ENCODE data around the gene TENT5A.

Gene TENT5A

DNA sequence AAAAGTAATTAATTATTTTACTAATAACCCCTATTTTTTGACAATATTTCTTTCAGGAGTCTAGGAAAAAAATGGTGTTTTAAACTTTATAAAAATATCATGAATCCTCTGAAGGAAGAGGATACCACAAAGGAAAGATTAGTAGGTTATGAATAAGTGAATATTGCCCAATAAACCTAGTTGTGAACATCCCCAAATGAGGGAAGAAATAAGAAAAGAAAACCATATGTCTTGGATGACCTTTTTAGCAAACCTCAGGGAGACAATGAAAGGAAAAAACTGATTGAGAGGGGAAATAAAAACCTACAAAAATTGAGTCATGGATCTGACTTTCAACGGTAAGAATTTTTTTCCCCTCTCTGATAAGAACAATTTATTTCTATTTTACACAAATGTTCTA, 34.4 kb downstream of the TENT5A start:
- no peak for DNase-seq (ENCODE audit: low read depth in 2 of 3, low spot score in 2 of 3)

DNA sequence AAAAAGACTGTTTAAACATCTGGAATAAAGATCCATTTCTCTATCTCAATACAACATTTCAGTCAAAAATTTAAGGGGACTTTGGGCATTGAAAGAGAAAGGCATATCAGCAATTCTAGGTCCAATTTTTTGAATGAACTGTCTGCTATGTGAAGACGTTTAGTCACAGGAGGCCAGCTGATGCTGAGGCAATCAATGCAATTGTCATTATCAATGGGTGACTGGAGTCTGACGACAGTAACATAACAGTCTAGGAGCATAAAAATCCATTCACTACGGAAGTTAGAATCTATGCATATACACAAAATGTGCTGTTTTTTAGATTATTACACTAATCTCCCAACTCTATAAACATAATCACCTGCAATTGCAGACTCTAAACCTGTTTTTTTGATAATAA, 37.8 kb downstream of the TENT5A start:
- DNase-seq (ENCODE audit: low read depth in 2 of 3, low spot score in 2 of 3) = no peak

DNA sequence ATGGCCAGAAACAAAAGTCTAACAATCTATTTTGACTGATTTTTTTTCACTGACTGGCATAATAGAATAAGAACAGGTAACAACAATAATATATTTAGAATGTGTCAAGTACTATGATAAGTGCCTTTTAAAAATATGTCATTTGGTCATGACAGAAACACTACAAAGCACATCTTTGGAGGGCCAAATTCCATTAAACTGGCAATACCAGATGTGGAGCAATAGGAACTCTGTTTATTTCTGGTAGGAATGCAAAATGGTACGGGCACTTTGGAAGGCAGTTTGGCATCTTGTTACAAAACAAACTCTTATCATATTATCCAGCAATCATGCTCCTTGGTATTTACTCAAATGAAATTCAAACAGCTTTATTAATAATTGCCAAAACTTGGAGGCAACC, 39.3 kb downstream of the TENT5A start:
- no peak for DNase-seq (ENCODE audit: low read depth in 2 of 3, low spot score in 2 of 3)

DNA sequence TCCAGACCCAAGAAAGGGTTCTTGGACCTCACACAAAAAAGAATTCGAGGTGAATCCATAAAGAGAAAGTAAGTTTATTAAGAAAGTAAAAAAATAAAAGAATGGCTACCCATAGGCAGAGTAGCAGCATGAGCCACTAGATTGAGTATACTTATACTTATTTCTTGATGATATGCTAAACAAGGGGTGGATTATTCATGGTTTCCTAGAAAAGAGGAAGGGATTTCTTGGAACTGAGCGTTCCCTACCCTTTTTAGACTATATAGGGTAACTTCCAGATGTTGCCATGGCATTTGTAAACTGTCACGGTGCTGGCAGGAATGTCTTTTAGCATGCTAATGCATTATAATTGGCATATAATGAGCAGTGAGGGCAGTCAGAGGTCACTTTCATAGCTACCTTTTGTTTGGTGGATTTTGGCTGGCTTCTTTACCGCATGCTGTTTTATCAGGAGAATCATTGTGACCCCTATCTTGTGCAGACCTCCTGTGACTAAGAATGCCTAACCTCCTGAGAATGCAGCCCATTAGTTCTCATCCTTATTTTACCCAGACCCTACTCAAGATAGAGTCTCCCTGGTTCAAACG, 44.3 kb downstream of the TENT5A start:
- DNase-seq (ENCODE audit: low read depth in 2 of 3, low spot score in 2 of 3) = no peak

DNA sequence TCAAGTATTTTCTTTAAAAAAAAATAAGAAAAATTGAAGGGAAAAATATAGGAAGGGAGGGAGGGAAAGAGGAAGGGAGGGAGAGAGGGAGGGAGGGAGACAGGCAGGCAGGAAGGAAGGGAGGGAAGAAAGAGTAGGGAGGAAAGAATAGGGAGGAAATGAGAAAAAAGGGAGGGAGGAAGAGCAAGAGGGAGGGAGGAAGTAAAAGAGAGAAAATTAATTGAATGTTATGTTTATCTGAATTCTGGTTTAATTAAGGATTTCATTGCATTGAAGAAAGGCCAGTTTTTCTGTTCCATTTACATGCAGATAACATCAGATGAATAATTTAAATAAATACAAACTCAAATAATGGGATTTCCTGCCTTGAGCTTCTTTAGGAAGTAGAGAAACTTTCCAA, 47.8 kb downstream of the TENT5A start:
- no peak for DNase-seq (ENCODE audit: low read depth in 2 of 3, low spot score in 2 of 3)

DNA sequence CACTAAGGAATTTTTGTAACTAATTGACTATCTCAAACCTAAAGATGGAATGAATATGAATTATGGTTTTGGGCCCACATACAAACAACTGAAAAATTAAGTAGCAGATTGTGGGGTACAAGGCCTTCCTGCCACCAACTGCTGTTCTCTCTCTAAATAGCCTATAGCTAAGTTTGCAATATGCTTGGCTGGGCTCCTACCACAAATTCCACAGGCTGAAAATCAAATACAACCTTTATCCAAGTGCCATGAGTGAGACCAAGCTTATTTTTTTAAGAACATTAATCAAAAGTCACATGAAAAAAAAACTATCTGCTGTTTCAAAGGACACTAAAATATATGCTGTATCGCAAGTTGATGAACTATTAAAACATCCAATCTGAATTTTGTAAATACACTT, 52.1 kb downstream of the TENT5A start:
- DNase-seq (ENCODE audit: low read depth in 2 of 3, low spot score in 2 of 3) = no peak

DNA sequence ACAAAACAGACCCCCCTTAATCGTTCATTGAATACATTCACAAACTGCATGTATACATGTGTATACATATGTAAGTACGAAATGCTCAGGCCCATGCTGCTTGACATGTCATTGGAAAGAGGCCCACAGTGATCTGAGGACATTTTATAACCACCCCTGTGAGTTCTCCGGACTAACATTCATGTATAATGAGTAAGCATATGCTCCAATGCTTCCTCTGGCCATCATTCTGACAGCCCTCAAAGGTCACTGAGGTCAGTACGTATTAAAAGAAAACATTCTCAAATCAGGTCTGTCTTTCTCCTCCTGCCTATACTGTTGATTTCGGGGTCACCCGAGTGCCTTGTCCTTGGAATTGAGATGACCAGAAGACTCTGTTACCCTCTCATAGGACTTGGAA, 54.9 kb downstream of the TENT5A start:
- no peak for DNase-seq (ENCODE audit: low read depth in 2 of 3, low spot score in 2 of 3)

DNA sequence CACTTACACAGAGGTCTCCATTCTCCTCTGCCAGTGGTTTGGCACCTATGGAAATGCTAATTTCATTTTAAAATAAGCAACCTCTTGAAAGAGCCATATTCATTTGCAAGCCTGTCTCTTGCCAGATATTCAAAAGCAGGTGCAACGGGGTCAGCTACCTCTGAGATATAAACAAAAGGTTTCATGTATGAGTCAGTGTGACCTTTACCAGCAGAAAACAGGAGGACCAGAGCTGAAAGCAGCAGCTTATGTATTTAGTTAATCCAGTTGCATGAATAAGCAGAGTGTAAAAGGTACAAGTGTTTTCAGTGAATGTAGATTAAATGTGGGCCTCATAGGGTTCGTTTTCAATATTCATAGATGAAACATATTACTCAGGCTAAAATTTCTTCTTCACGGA, 56.0 kb downstream of the TENT5A start:
- no peak for DNase-seq (ENCODE audit: low read depth in 2 of 3, low spot score in 2 of 3)
